ENCODE results near the gene SCD5. TPM values are rescaled to one million over a fixed set of nuclear protein-coding genes. Genes with fewer than 3 reads are reported as not detected.

Gene SCD5
- total and polyA plus RNA-seq, 12 donors: 85.9 to 585 (median 229) TPM

GRCh38 chr4:82650868-82651267 lies 147.7 kb downstream of the SCD5 start:
- Histone ChIP-seq H3K27ac (no peak overlapping the region), H3K9me3 (replicated peaks in 1 of 3) (no peaks in the 10 kb centered on the region), H3K4me1 (replicated peaks in 1 of 2) (peaks cover 0 to 8% of the 10 kb centered on the region in 2 donors), H3K4me3 (no peak overlapping the region), H3K27me3 (no peaks in the 10 kb centered on the region), H3K36me3 (replicated peaks in 1 of 2) (peaks cover 0 to 6% of the 10 kb centered on the region in 2 donors)
- intact Hi-C loops (cut with DNase I): loop anchor here in 1 of 2 donors (2.0 kb wide), 1 partner anchor 20 kb away; no protein-coding TSS in a partner anchor
- no peak for TF ChIP-seq CTCF (IDR thresholded peaks at IDR 0.05)
- no peak for TF ChIP-seq POLR2A (IDR thresholded peaks at IDR 0.05)
- no peak for DNase-seq

- intact Hi-C loops (cut with DNase I): no loop called here
- no peak for DNase-seq
- H3K27ac ChIP-seq: no peak overlapping the region
- TF ChIP-seq CTCF (IDR thresholded peaks at IDR 0.05) (no peak), POLR2A (IDR thresholded peaks at IDR 0.05) (no peak)
- 46 to 62% (median 49%) methylated on average over 3 of the region's 3 CpGs for WGBS, 4 donors
- peaks cover 0 to 6% of the 10 kb centered on the region in 2 donors for H3K36me3 ChIP-seq (replicated peaks in 1 of 2)
- H3K4me3 ChIP-seq: no peak overlapping the region
- no peaks in the 10 kb centered on the region for H3K27me3 ChIP-seq
- peaks cover 0 to 17% of the 10 kb centered on the region in 2 donors for H3K4me1 ChIP-seq (replicated peaks in 1 of 2)
- H3K9me3 ChIP-seq (replicated peaks in 1 of 3): no peaks in the 10 kb centered on the region
These were observed 150.2 kb downstream of the SCD5 start for GRCh38 chr4:82648356-82648755.

- no peak overlapping the region for H3K27ac ChIP-seq
- H3K36me3 ChIP-seq (replicated peaks in 1 of 2): peaks cover 0 to 3% of the 10 kb centered on the region in 2 donors
- 76 to 80% (median 76%) methylated on average over 5 of the region's 5 CpGs for WGBS, 4 donors
- no peak overlapping the region for H3K4me3 ChIP-seq
- no peaks in the 10 kb centered on the region for H3K9me3 ChIP-seq (replicated peaks in 1 of 3)
- no peak for DNase-seq
- no peaks in the 10 kb centered on the region for H3K27me3 ChIP-seq
- TF ChIP-seq POLR2A (IDR thresholded peaks at IDR 0.05) (no peak), CTCF (IDR thresholded peaks at IDR 0.05) (no peak)
- peaks cover 0 to 9% of the 10 kb centered on the region in 2 donors for H3K4me1 ChIP-seq (replicated peaks in 1 of 2)
- intact Hi-C loops (cut with DNase I): no loop called here
These were observed 152.5 kb downstream of the SCD5 start for GRCh38 chr4:82645936-82646565.

- no peak for DNase-seq
- Histone ChIP-seq H3K4me3 (no peak overlapping the region), H3K27ac (peak overlapping the region in 2 of 5 donors; percentile 42 to 62), H3K9me3 (replicated peaks in 1 of 3) (no peaks in the 10 kb centered on the region), H3K36me3 (replicated peaks in 1 of 2) (no peaks in the 10 kb centered on the region), H3K4me1 (replicated peaks in 1 of 2) (peaks cover 0 to 9% of the 10 kb centered on the region in 2 donors), H3K27me3 (no peaks in the 10 kb centered on the region)
- WGBS, 4 donors: 53 to 60% (median 60%) methylated on average over 4 of the region's 4 CpGs
- TF ChIP-seq POLR2A (IDR thresholded peaks at IDR 0.05): no peak
- TF ChIP-seq CTCF (IDR thresholded peaks at IDR 0.05): no peak
- intact Hi-C loops (cut with DNase I): no loop called here
These were observed 153.9 kb downstream of the SCD5 start for GRCh38 chr4:82644734-82645126.
